HG03342 (cell line): ENCODE measurements around the gene ANKRD44.

ENCODE experiments used
- ATAC-seq: cut with Tn5 transposase; IDR thresholded peaks from one replicate; pipeline ENCODE4 v1.9.1; 2021; ENCODE audit warnings: mild to moderate bottlenecking, moderate library complexity; ENCODE audit not compliant: unreplicated experiment

ANKRD44 gene

GRCh38 chr2:197126630-197127352 is 183.8 kb downstream of the ANKRD44 start:
- ATAC-seq: no peak

DNA sequence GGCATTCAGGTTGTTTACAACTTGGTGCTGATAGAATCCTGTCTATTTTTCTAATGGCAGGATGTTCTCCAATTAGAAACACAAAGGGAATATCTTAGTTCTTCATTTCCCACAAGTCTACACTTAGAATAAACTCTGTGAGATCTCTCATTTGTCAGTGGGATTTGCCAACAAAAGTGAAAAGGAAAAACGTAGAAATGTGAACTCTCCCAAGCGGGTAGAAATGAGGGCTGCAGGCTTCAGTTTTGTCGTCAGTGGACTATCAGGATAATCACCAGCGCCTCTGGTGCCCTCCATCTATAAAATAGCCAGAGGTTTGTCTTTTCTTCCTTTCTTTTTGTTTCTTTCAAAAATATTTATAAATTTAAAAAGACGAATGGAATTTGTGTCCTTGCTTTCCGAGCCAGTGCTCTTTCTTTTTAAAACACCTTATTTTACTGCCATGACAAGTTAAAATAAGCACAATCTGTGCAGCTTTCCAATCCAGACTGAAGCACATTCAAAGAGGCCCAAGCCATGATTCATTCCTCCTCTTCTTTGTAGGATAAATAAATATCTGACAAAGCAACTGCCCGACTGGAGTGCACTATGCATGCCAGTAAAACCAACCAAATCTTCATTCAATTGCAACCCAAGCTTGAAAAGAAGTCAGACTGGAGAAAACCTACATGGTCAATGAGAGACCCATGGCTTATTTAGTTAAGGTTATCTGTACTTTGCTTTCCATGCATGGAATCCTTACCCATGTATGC is 185.8 kb downstream of the ANKRD44 start:
- ATAC-seq: no peak

- ATAC-seq: no peak
Measured at GRCh38 chr2:197122821-197123220, 187.8 kb downstream of the ANKRD44 start.

- ATAC-seq: no peak
Measured at GRCh38 chr2:197121756-197122385, 188.7 kb downstream of the ANKRD44 start.

DNA sequence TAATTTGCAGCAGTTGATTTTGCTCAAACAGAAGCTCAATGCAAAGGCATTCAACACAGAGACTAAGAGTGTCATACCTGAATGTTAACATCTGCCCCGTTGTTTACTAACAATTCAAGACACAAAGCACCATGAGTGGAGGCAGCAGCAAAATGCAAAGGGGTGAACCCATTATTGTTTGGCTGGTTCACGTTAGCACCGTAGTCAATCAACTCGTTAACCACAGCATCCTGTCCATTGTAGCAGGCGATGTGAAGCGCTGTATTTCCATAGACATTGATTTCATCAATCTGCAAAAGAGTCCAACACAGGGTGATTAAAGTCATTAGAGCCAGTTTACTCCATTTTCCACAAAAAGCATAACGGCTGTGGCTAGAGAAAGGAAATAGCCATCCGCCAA is 189.3 kb downstream of the ANKRD44 start:
- no peak for ATAC-seq

DNA sequence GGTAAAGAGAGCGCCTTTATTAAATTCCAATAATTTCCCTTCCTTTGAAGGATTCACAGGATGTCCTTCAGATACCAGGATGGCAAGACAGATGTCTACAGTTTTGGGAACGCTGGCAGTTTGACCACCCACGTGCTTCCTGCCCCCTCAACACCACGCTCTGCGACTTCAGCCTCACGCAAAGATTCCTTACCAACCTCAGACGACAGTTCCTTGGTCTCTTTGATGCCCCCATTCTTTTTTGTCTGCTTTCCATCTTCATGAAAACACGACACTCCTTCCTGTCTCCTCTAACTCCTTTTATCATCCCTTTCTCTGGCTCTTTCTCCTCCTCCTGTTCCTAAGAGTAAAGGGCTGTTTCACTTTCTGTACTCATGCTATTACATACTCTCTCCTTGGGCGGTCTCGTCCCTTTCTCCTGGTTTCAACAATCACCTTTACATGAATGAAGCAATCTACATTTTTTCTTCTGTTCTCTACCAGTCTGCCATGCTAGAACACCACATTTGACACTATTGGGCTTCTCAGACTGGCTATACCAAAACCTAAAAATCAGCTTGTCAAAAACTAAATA is 194.2 kb downstream of the ANKRD44 start:
- no peak for ATAC-seq

DNA sequence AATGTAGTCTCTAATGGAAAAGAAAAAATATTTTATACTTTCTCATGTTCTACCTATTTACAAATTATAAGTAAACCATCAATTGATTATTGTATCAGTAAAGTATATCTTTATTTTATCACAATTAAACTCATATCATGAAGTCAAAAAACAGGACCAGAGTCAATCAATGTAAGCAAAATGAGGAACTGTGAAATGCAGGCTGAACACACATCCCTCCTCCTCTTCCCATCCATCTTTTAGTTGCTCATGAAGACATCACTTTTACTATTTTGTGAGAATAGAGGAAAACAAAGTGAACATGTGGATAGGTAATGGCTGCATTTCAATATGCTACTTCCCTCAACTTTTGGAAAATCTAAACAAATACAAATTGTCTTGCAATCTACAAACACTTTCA is 195.3 kb downstream of the ANKRD44 start:
- ATAC-seq: no peak

DNA sequence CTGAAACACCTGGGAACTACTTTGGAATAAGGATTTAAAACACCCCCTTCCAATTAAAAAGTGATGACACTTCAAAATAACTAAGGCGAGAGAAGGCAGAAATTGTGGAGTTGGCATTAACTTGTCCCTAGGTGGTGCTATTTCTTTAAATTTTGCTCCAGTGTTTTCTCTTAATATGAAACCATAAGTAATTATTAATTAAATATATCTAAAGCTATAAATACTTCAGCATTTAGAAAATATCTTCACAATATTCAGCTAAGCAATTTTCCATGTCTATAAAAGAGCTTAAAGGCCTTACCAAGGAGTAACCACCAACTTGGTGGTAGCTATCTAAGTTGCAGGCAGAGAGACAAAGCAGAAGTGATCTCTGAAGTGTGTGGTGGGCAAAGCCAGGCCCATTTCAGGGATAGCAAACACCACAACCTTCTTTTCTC is 197.3 kb downstream of the ANKRD44 start:
- no peak for ATAC-seq

GRCh38 chr2:197109326-197109725 is 201.3 kb downstream of the ANKRD44 start:
- ATAC-seq: no peak

DNA sequence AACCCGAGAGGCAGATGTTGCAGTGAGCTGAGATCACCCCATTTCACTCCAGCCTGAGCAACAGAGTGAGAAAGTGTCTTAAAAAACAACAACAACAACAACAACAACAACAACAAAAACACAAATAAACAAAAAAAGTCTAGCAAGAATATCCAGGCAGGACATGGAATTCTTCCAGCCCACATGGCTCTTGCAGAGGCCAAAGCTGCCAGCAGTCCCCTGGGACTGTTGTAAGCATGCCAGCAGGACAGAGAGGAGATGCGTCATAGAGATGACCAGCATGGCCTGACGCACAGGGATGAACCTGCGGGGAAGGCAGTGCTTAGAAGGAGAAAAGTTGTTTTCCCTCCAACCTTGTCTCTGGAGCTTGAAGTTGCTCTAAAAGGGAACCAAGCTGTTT is 201.8 kb downstream of the ANKRD44 start:
- ATAC-seq: no peak

- no peak for ATAC-seq
Measured at GRCh38 chr2:197107291-197108269, 203.0 kb downstream of the ANKRD44 start.

GRCh38 chr2:197103363-197103762 is 207.2 kb downstream of the ANKRD44 start:
- ATAC-seq: no peak

DNA sequence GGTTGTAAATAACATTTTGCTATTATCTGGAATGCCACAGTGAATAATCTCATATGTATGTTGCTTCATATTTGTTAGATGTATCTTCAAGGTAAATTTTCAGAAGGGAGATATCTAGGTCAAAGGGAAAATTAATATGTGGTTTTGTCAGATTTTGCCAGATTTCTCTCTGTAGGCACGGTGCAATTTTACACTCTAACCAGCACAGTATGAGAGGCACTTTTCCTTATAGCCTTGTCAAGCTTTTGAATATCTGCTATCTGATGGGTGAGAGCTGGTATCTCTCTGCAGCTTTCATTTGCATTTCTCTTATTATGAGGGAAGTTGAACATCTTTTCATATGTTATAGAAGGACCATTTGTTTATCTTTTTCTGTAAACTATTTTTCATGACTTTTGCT is 208.3 kb downstream of the ANKRD44 start:
- ATAC-seq: no peak

GRCh38 chr2:197101519-197101918 is 209.1 kb downstream of the ANKRD44 start:
- ATAC-seq: no peak

GRCh38 chr2:197097578-197098366 is 212.8 kb downstream of the ANKRD44 start:
- ATAC-seq: no peak

DNA sequence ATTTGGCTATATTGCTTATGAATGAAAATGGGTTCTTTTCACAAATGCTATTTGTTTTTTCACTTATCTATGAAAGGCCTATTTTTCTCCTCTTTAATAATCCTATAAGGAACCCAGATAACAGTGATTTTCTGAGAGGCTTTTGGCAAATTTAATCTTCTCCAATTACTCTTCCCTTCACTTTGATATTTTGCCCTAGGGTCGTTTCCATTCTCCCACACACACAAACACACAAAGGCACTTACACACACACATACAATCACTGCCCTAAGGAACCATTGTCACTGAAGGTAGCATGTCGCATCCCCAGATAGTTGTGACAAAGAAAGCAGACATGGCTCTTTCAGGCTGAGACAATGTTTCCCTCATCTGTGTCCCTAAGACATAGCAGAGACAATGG is 213.9 kb downstream of the ANKRD44 start:
- no peak for ATAC-seq

DNA sequence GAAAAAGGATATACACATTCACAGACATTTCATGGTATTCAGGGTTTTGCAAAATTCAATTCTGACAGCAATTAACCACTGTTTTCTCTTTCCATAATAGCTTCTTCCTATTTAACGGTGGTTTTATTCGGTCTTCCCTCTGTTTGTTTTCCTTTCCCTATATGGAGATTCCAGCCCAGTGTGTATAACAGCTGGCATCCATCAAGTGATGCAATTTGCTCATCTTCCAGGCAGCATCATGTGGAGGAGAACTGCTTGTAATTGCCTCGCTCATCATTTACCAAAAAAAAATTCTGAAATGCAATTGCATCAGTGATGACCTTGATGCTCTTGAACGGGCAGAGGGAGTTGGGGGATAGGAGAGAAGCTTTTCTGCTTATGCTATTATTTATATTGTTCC is 218.1 kb downstream of the ANKRD44 start:
- no peak for ATAC-seq

- ATAC-seq: no peak
Measured at GRCh38 chr2:197090742-197091367, 219.7 kb downstream of the ANKRD44 start.

GRCh38 chr2:197089655-197090054 is 220.9 kb downstream of the ANKRD44 start:
- no peak for ATAC-seq
